HG03565 (cell line): ENCODE measurements around the gene GIPC1.
A peak's percentile ranks its signal among the peaks of the same experiment; 100 is the strongest.
"Not testable (repeated sequence)": the region's sequence is repeated elsewhere in the genome, so short reads cannot be mapped to it uniquely, and the experiment has no call there.

Experiments used
- ATAC-seq: cut with Tn5 transposase; IDR thresholded peaks from one replicate; pipeline ENCODE4 v1.9.1; 2021; ENCODE audit warnings: mild to moderate bottlenecking, moderate library complexity; ENCODE audit not compliant: unreplicated experiment

Gene GIPC1

DNA sequence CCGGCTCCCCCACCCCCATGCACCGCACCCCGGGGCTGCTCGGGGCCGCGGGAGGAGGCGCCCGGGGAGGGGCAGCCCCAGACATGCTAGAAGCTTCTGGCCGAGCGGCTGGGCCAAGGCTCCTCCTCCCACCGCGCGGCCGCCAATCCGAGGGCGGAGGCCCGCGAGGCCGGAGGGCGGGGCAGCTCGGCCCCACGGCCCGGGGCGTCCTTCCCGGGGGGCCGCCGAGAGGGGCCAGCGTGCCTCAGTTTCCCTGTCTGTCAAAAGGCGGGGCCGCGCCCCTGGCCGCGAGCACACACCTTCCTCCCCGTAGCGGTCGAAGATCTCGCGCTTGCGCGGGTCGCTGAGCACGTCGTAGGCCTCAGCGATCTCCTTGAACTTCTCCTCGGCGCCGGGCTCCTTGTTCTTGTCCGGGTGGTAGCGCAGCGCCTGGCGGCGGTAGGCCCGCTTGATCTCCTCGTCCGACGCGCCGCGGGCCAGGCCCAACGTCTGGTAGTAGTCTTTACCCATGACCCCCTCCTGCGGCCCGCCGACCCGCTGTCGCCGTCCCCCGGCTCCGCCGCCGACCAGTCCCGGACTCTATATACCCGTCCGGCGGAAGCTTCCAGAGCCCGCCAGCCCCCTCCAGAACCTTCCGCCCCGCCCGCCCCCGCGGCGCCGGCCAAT, 22.0 kb upstream of the GIPC1 start, which contains the start of gene DNAJB1:
Gene DNAJB1 (minus strand): TSS at position 558 of the 666 bp plus-strand sequence. CDS start 48 bp downstream, at position 510.
- ATAC-seq: peak; percentile 47

DNA sequence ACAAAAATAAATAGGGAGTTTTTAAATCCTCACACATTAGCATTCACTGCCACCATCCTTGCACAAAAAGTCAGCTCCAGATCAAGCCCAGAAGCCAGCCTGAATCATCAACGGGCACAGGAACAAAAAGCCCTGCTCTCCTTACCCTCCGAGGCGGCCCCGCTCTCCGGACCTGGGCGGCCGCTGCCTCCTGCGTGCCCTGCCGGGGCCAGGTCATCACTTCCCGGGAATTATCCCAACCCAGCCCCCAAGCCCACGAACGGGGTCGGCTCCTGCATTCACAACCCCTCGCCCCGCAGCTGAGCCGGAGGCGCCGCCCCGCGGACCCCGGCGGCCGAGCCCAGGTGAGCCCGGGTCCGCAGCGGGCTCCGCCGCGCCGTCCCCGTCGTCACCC, 21.5 kb upstream of the GIPC1 start:
- ATAC-seq: no peak

DNA sequence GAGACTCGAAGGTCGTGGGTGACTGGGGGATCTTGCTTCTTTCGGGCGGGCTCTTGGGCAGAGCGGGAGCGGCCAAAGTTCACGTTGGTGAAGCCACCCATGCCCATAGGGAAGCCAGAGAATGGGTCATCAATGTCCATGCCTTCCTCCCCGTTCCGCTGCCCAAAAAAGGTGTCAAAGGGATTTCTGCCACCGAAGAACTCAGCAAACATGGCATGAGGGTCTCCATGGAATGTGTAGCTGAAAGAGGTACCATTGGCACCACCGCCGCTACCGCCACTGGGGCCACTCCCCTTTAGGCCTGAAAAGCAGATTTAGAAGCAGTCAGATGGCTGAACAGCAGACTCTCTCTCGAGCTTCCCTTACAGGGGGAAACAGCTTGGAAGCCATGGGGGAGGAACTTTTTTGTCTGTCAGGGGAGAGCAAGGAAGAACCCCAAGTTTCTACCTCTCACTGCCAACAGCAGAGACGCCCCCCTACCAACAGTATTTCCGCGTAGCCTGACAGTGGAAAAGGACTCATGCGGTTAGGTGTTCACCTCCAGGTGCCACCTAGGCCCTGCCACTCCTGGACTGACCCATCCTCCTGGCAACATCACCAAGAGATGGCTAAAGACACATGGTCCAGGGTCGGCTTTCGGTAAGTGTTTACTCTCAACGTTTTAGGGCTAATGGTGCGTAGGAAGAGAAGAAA, 21.0 kb upstream of the GIPC1 start:
- no peak for ATAC-seq

- no peak for ATAC-seq
Observed at GRCh38 chr19:14516048-14516534, 20.2 kb upstream of the GIPC1 start.

GRCh38 chr19:14515501-14516047, 19.6 kb upstream of the GIPC1 start:
- no peak for ATAC-seq

DNA sequence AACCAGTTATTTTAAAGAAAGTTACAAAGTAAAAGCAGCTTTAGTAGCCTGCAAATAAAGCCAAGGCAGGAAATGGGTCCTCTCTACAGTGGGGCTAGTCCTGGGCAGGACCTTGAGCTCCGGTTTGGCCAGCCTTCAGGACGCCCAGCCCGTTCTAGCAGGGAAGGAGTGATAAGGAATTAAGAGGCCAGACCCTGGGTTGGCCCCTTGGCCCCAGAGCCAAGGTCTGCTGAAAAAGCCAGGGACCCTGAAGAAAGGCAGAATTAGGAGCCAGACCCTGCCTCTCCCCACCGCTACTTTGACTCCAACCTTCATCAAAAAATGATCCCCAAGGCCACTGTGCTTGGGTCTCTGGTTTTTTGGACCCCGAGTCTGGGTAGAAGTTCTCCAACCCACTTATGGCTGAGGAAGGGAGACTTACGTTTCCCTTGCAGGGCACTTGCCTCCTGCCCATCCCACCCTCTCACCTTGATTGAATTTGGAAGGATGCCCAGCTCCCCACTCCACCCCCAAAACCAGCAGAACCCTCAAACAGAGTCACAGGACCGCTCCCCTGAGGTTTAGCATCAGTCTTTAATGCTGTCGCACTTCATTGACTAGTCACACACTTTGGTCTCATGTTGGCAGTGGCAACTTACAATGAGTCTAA, 18.4 kb upstream of the GIPC1 start:
- ATAC-seq: no peak

GRCh38 chr19:14512406-14512961, 16.6 kb upstream of the GIPC1 start:
- ATAC-seq: no peak

DNA sequence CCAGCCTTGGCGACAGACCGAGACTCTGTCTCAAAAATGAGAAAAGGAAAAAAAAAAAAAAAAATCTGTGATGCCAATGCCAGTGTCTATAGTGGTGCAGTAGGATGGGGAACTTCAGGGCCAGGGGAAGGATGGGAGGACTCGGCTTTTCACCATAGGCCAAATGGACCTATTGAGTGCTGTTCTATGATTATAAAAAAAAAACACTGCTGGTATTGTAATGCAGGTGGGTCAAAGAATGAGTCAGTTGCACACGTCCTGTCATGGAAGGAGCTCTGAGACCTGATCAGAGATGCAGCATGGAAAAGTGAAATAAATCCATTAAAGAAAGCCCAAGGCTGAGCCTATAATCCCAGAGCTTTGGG, 15.3 kb upstream of the GIPC1 start:
- no peak for ATAC-seq

GRCh38 chr19:14510311-14511228, 14.6 kb upstream of the GIPC1 start:
- ATAC-seq: no peak

DNA sequence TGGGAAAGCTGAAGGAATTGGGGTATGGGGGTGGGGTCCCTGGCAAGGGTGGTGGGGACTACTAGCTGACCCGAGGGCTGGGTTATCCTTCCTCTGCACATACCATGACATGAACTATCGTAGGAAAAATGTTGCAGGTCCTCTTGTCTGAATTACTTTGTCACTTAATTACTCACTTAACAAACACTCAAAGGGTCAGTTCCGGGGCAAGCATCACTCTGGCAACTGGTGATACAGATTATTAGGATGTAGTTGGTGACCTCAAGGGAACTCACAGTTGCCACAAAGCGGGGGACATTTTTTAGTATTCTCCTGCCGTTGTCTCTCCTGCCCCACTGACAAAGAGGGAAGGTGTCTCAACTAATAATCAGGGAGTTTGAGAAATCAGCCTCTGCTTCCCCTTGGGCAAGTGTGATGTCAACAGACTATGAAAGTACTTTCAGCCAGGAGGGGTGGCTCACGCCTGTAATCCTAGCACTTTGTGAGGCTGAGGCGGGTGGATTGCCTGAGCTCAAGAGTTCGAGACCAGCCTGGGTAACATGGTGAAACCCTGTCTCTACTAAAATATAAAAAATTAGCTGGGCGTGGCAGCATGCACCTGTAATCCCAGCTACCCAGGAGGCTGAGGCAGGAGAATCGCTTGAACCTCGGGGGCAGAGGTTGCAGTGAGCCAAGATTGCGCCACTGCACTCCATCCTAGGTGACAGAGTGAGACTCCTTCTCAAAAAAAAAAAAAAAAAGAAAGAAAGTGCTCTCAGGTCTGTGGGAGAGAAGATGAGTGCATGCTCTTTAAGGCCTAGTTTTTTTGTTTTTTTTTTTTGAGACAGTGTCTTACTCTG, 12.0 kb upstream of the GIPC1 start:
- no peak for ATAC-seq

GRCh38 chr19:14505488-14506239, 9.7 kb upstream of the GIPC1 start:
- ATAC-seq: no peak

DNA sequence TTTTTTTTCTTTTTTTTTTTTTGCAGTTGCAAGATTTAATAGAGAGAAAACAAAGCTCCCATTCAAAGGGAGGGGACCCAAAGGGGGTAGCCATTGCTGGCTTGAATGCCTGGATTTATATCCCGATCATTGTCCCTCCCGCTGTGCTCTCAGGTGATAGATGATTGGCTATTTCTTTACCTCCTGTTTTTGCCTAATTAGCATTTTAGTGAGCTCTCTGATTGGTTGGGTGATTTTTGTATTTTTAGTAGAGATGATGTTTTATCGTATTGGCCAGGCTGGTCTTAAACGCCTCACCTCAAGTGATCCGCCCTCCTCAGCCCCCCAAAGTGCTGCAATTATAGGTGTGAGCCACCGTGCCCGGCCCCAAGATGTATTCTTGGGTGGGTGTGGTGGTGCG, 8.6 kb upstream of the GIPC1 start:
- not testable (repeated sequence) for ATAC-seq

GRCh38 chr19:14503285-14503684, 7.4 kb upstream of the GIPC1 start:
- no peak for ATAC-seq

DNA sequence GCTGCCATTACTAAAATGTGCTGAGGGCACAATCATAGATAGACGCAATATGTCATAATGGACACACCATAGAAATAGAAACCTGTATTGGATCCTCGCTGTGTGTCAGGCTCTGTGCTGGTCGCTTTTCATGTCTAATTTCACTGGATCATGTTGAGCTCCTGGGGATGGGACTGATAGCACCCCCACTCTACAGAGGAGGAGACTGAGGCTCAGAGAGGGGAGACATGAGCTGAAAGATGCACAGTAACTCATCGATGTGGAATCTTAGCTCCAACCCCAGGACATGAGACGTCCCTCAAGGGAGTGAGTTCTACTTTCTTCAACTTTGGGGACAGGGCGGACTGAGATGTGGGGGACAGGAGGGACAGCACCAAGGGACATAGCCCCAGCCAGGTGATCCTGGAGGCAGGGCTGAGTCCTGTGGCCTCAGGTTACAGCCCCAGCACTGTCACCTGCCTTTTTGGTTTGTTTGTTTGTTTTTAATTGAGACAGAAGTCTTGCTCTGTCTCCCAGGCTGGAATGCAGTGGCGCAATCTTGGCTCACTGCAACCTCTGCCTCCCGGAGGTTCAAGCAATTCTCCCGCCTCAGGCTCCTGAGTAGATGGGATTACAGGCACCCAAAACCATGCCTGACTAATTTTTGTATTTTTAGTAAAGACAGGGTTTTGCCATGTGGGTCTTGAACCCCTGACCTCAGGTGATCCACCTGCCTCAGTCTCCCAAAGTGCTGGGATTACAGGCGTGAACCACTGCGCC, 6.6 kb upstream of the GIPC1 start:
- no peak for ATAC-seq

- ATAC-seq: no peak
Observed at GRCh38 chr19:14497228-14497921, 1.4 kb upstream of the GIPC1 start.

GRCh38 chr19:14496834-14497227, 904 bp upstream of the GIPC1 start:
- ATAC-seq: no peak

- ATAC-seq: no peak
Observed at GRCh38 chr19:14495672-14496028, 277 bp downstream of the GIPC1 start.
